Ramos (cell line): Measurements from ENCODE around the gene PALS2.

Experiments used
- in situ Hi-C: fragments of 300-500 bp; cut with MboI; formaldehyde crosslinking; loops from one replicate; pipeline ENCODE4 v1.14.3; 2022; ENCODE audit warnings: low sequenced_read_pairs; ENCODE audit not compliant: unreplicated experiment

The PALS2 gene

GRCh38 chr7:24572997-24573553, at the start of gene PALS2:
Gene PALS2, plus strand, starts transcription at chr7:24573452. Its CDS starts 50,216 bp downstream, at chr7:24623668.
- in situ Hi-C loops: no loop called here

- in situ Hi-C loops: no loop called here
Measured at GRCh38 chr7:24531255-24531654, 42.0 kb upstream of the PALS2 start.

- in situ Hi-C loops: no loop called here
Measured at GRCh38 chr7:24536682-24537081, 36.6 kb upstream of the PALS2 start.

GRCh38 chr7:24540956-24541355, 32.3 kb upstream of the PALS2 start:
- in situ Hi-C loops: no loop called here

GRCh38 chr7:24545215-24545614, 28.0 kb upstream of the PALS2 start:
- in situ Hi-C loops: no loop called here

- in situ Hi-C loops: no loop called here
Measured at GRCh38 chr7:24548390-24548789, 24.9 kb upstream of the PALS2 start.

- in situ Hi-C loops: no loop called here
Measured at GRCh38 chr7:24549991-24550390, 23.3 kb upstream of the PALS2 start.

- in situ Hi-C loops: no loop called here
Measured at GRCh38 chr7:24555184-24555583, 18.1 kb upstream of the PALS2 start.

GRCh38 chr7:24555719-24556118, 17.5 kb upstream of the PALS2 start:
- in situ Hi-C loops: no loop called here

GRCh38 chr7:24560772-24561171, 12.5 kb upstream of the PALS2 start:
- in situ Hi-C loops: no loop called here

GRCh38 chr7:24566274-24566673, 7.0 kb upstream of the PALS2 start:
- in situ Hi-C loops: no loop called here

GRCh38 chr7:24570983-24571382, 2.3 kb upstream of the PALS2 start:
- in situ Hi-C loops: no loop called here

GRCh38 chr7:24572016-24572392, 1.2 kb upstream of the PALS2 start:
- in situ Hi-C loops: no loop called here

GRCh38 chr7:24572393-24572996, 757 bp upstream of the PALS2 start:
- in situ Hi-C loops: no loop called here

- in situ Hi-C loops: no loop called here
Measured at GRCh38 chr7:24573554-24574338, 494 bp downstream of the PALS2 start.

- in situ Hi-C loops: no loop called here
Measured at GRCh38 chr7:24574386-24574785, 1.1 kb downstream of the PALS2 start.

GRCh38 chr7:24574950-24575349, 1.7 kb downstream of the PALS2 start:
- in situ Hi-C loops: no loop called here

- in situ Hi-C loops: no loop called here
Measured at GRCh38 chr7:24576171-24577025, 3.1 kb downstream of the PALS2 start.

GRCh38 chr7:24578052-24578451, 4.8 kb downstream of the PALS2 start:
- in situ Hi-C loops: no loop called here

GRCh38 chr7:24580283-24580946, 7.2 kb downstream of the PALS2 start:
- in situ Hi-C loops: no loop called here
